ENCODE results near the gene LPCAT3. TPM values are rescaled to one million over a fixed set of nuclear protein-coding genes. Genes with fewer than 3 reads are reported as not detected.

LPCAT3 gene
- total RNA-seq, 4 donors from 2014 or later, result 45.1 to 68.4 (median 58.5) TPM

GRCh38 chr12:6963791-6964413, 54.4 kb downstream of the LPCAT3 start:
- Histone ChIP-seq H3K4me3 (replicated peaks in 1 of 3) (peak overlapping the region; percentile 68 to 94 (median 83)), H3K4me1 (peaks cover 35 to 54% of the 10 kb centered on the region in 2 donors), H3K27me3 (no peaks in the 10 kb centered on the region), H3K9me3 (no peaks in the 10 kb centered on the region), H3K27ac (peak overlapping the region; percentile 87 to 98 (median 97)), H3K36me3 (peaks cover 28 to 32% of the 10 kb centered on the region in 2 donors)
- 33 to 42% methylated on average over 9 to 16 of the region's 17 CpGs for whole genome bisulfite sequencing, 2 donors
- peak; percentile 42 to 51 for DNase-seq
- no peak for TF ChIP-seq CTCF (IDR thresholded peaks at IDR 0.05)
- no peak for TF ChIP-seq POLR2A (IDR thresholded peaks at IDR 0.05)
- intact Hi-C loops (cut with DNase I), result loop anchor here (2.0 to 5.0 kb wide), 2 partner anchors 17 to 53 kb away; partner anchors contain the start of gene LPCAT3

- intact Hi-C loops (cut with DNase I), result loop anchor here (2.0 to 5.0 kb wide), 2 partner anchors 16 to 54 kb away; partner anchors contain the start of gene LPCAT3
- Histone ChIP-seq H3K4me3 (replicated peaks in 1 of 3) (peak overlapping the region; percentile 68 to 94 (median 83)), H3K27ac (peak overlapping the region; percentile 87 to 98 (median 97)), H3K27me3 (no peaks in the 10 kb centered on the region), H3K36me3 (peaks cover 21 to 30% of the 10 kb centered on the region in 2 donors), H3K9me3 (no peaks in the 10 kb centered on the region), H3K4me1 (peaks cover 32 to 50% of the 10 kb centered on the region in 2 donors)
- DNase-seq, result peak; percentile 96
- TF ChIP-seq POLR2A (IDR thresholded peaks at IDR 0.05) (peak; percentile 77 to 95), CTCF (IDR thresholded peaks at IDR 0.05) (peak in 2 of 6 experiments; percentile 45 to 48)
- 47 to 51% methylated on average over 27 to 31 of the region's 32 CpGs for WGBS, 2 donors
These were observed 55.1 kb downstream of the LPCAT3 start for GRCh38 chr12:6963016-6963731.

- Histone ChIP-seq H3K9me3 (no peaks in the 10 kb centered on the region), H3K4me3 (replicated peaks in 1 of 3) (peak overlapping the region; percentile 36 to 94 (median 68)), H3K4me1 (peaks cover 32 to 47% of the 10 kb centered on the region in 2 donors), H3K27ac (peak overlapping the region; percentile 87 to 98 (median 97)), H3K27me3 (no peaks in the 10 kb centered on the region), H3K36me3 (peaks cover 15 to 23% of the 10 kb centered on the region in 2 donors)
- WGBS, 2 donors, result 14 to 31% methylated on average over 8 to 16 of the region's 25 CpGs
- peak; percentile 63 to 74 for DNase-seq
- no peak for TF ChIP-seq CTCF (IDR thresholded peaks at IDR 0.05)
- peak in 1 of 2 donors; percentile 31 for TF ChIP-seq POLR2A (IDR thresholded peaks at IDR 0.05)
- intact Hi-C loops (cut with DNase I), result loop anchor here (2.0 to 5.0 kb wide), 2 partner anchors 16 to 55 kb away; partner anchors contain the start of gene LPCAT3
These were observed 55.8 kb downstream of the LPCAT3 start for GRCh38 chr12:6962285-6963015.

- Histone ChIP-seq H3K4me3 (replicated peaks in 1 of 3) (peak overlapping the region in 1 of 3 donors; percentile 68), H3K36me3 (peaks cover 8 to 16% of the 10 kb centered on the region in 2 donors), H3K4me1 (peaks cover 32 to 47% of the 10 kb centered on the region in 2 donors), H3K9me3 (no peaks in the 10 kb centered on the region), H3K27ac (peak overlapping the region; percentile 87 to 98 (median 97)), H3K27me3 (no peaks in the 10 kb centered on the region)
- DNase-seq, result peak; percentile 78 to 81
- TF ChIP-seq CTCF (IDR thresholded peaks at IDR 0.05) (peak in 5 of 6 experiments; percentile 30 to 59 (median 42)), POLR2A (IDR thresholded peaks at IDR 0.05) (peak in 1 of 2 donors; percentile 14)
- intact Hi-C loops (cut with DNase I), result loop anchor here (2.0 to 5.0 kb wide), 2 partner anchors 15 to 56 kb away; partner anchors contain the start of gene LPCAT3
- 5 to 9% methylated on average over 14 to 15 of the region's 16 CpGs for WGBS, 2 donors
These were observed 56.5 kb downstream of the LPCAT3 start for GRCh38 chr12:6961695-6962284.

Data from thyroid gland (tissue), 4 donors.